Measurements from ENCODE around the gene FGB.

The FGB gene

GRCh38 chr4:154560824-154561231, 2.0 kb upstream of the FGB start:
- H3K4me3 ChIP-seq (ENCODE audit: low read depth, low read length): no peak overlapping the region
- DNase-seq (ENCODE audit: low read depth): peak; percentile 73

- no peak for DNase-seq (ENCODE audit: low read depth)
- H3K4me3 ChIP-seq (ENCODE audit: low read depth, low read length): no peak overlapping the region
Measured at GRCh38 chr4:154564311-154564710, 1.5 kb downstream of the FGB start.

DNA sequence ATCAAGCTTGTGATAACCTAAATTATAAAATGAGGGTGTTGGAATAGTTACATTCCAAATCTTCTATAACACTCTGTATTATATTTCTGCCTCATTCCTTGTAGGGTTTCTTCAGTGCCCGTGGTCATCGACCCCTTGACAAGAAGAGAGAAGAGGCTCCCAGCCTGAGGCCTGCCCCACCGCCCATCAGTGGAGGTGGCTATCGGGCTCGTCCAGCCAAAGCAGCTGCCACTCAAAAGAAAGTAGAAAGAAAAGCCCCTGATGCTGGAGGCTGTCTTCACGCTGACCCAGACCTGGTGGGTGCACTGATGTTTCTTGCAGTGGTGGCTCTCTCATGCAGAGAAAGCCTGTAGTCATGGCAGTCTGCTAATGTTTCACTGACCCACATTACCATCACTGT, 2.9 kb downstream of the FGB start:
- DNase-seq (ENCODE audit: low read depth): no peak
- H3K4me3 ChIP-seq (ENCODE audit: low read depth, low read length): no peak overlapping the region

GRCh38 chr4:154566639-154567204, 3.9 kb downstream of the FGB start:
- no peak overlapping the region for H3K4me3 ChIP-seq (ENCODE audit: low read depth, low read length)
- DNase-seq (ENCODE audit: low read depth): no peak

DNA sequence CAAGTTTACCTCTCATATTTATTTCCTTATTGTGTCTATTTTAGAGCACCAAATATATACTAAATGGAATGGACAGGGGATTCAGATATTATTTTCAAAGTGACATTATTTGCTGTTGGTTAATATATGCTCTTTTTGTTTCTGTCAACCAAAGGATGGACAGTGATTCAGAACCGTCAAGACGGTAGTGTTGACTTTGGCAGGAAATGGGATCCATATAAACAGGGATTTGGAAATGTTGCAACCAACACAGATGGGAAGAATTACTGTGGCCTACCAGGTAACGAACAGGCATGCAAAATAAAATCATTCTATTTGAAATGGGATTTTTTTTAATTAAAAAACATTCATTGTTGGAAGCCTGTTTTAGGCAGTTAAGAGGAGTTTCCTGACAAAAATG, 6.2 kb downstream of the FGB start:
- peak; percentile 17 for DNase-seq (ENCODE audit: low read depth)

DNA sequence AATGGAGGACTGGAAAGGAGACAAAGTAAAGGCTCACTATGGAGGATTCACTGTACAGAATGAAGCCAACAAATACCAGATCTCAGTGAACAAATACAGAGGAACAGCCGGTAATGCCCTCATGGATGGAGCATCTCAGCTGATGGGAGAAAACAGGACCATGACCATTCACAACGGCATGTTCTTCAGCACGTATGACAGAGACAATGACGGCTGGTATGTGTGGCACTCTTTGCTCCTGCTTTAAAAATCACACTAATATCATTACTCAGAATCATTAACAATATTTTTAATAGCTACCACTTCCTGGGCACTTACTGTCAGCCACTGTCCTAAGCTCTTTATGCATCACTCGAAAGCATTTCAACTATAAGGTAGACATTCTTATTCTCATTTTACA, 6.8 kb downstream of the FGB start:
- no peak for DNase-seq (ENCODE audit: low read depth)
- H3K4me3 ChIP-seq (ENCODE audit: low read depth, low read length): no peak overlapping the region

More for the DNA sequence above, 6.2 kb downstream of the FGB start:
- no peak overlapping the region for H3K4me3 ChIP-seq (ENCODE audit: low read depth, low read length)

DNA sequence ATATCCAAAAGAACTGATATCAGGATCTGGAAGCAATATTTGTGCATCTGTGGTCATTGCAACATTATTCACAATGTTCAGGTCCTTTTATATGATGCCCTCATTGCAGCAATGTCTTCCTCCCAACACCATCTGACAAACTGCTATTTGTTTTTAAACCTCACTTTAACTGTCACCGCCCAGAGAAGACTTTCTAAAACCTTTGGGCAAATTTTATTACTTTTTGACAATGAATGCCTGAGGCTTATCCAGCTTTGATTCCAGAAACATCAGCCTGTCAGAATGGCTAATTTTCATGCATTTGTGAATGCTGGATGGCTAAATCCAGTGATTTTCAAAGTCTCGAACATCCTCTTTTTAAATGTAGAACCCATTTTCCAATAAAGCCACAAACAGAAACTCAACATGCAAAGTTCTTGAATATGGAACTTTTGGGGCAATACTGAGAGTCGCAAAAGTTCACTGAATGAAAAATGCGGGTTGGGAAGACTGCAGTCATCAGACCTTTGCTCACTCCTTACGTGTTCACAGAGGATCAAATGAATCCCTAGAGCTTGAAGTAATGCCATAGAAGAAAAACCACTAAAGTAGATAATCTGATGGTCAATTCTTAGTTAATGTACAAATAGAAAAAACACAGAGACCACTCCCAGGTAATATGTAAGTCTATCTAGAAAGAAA, 10.5 kb downstream of the FGB start:
- no peak overlapping the region for H3K4me3 ChIP-seq (ENCODE audit: low read depth, low read length)
- DNase-seq (ENCODE audit: low read depth): no peak

DNA sequence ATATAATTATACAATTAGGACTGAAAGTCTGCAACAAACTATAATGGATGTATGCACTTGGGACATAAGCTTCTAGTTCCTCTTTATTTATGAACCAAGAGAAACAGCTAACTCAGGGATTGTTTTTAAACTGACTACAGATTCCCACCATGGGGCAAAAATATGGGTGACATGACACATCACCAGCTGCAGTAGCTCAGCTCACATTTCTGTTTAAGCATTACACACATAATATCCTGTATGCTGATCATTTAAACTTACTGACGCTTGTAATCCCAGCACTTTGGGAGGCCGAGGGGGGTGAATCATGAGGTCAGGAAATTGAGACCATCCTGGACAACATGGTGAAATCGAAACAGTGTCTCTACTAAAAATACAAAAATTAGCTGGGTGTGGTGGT, 11.5 kb downstream of the FGB start:
- no peak for DNase-seq (ENCODE audit: low read depth)
- H3K4me3 ChIP-seq (ENCODE audit: low read depth, low read length): no peak overlapping the region

- H3K4me3 ChIP-seq (ENCODE audit: low read depth, low read length): no peak overlapping the region
- DNase-seq (ENCODE audit: low read depth): no peak
Measured at GRCh38 chr4:154577324-154577723, 14.5 kb downstream of the FGB start.

DNA sequence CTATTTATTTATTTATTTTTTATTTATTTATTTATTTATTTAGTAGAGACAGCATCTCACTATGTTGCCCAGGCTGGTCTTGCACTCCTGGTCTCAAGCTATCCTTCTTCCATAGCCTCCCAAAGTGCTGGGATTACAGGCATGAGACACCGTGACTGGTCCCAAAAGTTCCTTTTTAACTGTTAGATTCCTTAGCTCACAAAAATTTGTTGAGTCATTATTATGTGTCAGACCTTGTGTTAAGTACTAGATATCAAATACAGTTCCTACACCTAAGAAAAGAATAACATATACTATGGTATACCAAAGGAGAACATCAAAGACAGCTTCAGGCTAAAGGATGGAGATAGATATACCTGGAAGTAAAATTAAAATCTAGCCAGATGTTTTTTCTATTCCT, 16.1 kb downstream of the FGB start:
- DNase-seq (ENCODE audit: low read depth): no peak
- H3K4me3 ChIP-seq (ENCODE audit: low read depth, low read length): no peak overlapping the region

DNA sequence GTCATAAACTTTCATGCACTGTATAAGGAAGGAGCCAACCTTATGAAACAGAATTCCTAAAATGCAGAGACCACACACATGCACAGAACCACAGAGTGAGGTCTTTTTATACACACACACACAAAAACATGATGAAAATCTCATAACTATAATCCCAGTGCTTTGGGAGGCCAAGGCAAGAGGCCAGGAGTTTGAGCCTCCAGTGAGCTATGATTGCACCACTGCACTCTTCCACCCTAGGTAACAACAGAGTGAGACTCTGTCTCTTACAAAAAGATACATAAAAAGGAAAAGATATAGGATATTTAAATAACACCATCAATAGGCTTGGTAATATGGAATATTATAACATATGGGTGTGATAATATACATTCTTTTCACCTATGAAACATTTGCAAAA, 17.1 kb downstream of the FGB start:
- no peak for DNase-seq (ENCODE audit: low read depth)

DNA sequence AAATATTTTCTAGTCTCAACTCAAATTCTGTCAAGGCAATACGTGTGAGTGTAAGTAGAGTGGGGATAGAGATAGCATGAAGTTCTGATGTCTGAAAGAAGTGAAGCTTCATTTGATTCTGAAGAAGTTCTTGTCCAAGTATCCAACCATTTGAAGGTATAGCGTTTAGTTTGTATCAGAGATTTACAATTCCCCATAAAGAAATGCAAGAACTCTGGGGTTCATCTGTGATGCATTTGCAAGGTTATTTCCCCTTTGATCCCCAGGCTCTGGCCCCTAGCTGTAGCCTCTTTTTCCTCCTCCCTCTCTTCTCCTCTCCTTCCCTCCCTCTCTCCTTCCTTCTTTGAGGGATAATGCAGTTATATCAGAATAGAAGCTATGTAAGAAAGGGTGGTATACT, 19.9 kb downstream of the FGB start:
- DNase-seq (ENCODE audit: low read depth): no peak
- no peak overlapping the region for H3K4me3 ChIP-seq (ENCODE audit: low read depth, low read length)

More for the DNA sequence above, 17.1 kb downstream of the FGB start:
- no peak overlapping the region for H3K4me3 ChIP-seq (ENCODE audit: low read depth, low read length)

DNA sequence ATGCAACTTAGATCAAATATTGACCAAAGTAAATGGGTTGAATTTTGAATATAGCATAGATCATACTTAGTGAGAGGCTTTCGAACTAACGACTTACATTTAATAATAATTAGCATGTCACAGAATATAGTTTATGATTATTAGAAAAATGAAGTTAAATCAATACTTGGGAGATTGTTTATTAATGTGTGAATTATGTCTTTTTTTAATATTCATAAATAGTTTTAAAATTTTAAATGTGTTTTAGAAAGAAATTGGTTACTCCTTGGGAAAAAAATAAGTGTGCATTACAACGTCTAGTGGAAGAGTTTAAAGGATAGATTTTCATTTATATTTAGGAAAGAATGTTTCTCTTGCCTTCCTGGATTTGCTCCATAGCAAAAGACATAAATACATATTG, 20.4 kb downstream of the FGB start:
- no peak overlapping the region for H3K4me3 ChIP-seq (ENCODE audit: low read depth, low read length)
- no peak for DNase-seq (ENCODE audit: low read depth)

DNA sequence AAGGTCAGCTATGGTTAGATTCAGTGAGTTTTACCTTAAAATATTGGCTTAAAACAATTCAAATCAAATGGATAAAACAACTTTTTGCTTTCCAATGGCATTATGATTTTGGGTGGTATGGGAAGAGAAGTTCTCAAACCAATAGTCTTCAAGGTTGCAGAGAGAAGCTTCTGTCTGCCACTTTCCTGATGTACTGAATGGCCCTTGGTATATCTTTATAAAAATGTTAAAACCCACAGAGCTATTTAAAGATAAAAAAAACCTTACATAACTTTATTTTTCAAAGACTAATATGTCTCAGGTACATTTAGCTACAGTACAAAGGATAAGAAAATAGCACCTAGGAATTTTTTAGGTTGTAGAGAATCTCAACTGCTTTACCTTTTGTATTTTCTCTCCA, 20.9 kb downstream of the FGB start:
- H3K4me3 ChIP-seq (ENCODE audit: low read depth, low read length): no peak overlapping the region
- DNase-seq (ENCODE audit: low read depth): no peak

DNA sequence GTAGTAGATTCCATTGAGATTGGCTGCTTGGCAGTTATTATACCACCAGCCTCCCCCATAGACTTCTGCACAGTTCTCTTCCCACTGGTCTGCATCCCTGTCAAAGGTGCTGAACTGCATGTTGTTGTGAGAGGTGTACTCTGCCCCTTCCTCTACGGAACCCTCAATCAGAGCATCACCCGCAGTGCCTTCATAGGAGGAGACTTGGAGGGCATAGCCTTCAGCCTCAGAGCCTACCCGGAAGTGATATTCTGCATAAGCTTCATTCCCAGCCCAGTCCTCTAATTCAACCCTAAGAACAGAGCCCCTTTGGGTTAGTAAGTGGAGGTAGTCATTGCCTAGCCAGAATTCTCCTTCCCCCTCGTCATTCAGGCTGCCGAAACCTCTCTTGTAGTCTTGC, 21.4 kb downstream of the FGB start:
- no peak overlapping the region for H3K4me3 ChIP-seq (ENCODE audit: low read depth, low read length)
- DNase-seq (ENCODE audit: low read depth): no peak

GRCh38 chr4:154585369-154586018, 22.7 kb downstream of the FGB start:
- no peak for DNase-seq (ENCODE audit: low read depth)
- H3K4me3 ChIP-seq (ENCODE audit: low read depth, low read length): no peak overlapping the region

- no peak overlapping the region for H3K4me3 ChIP-seq (ENCODE audit: low read depth, low read length)
- DNase-seq (ENCODE audit: low read depth): no peak
Measured at GRCh38 chr4:154586296-154587033, 23.7 kb downstream of the FGB start.

- H3K4me3 ChIP-seq (ENCODE audit: low read depth, low read length): no peak overlapping the region
- no peak for DNase-seq (ENCODE audit: low read depth)
Measured at GRCh38 chr4:154588198-154588597, 25.4 kb downstream of the FGB start.

GRCh38 chr4:154589296-154590197, 26.7 kb downstream of the FGB start:
- no peak overlapping the region for H3K4me3 ChIP-seq (ENCODE audit: low read depth, low read length)
- no peak for DNase-seq (ENCODE audit: low read depth)

Data from skeletal muscle cell (primary cell).